ENCODE results near the gene HELZ. TPM values are rescaled to one million over a fixed set of nuclear protein-coding genes. Genes with fewer than 3 reads are reported as not detected.

HELZ gene
- polyA plus RNA-seq, 1 of the 3 experiments (the other 2 are of a cell fraction) = 4.3 TPM

- TF ChIP-seq ELF1 (IDR thresholded peaks at IDR 0.05) = no peak
- TF ChIP-seq, protein P1, sequence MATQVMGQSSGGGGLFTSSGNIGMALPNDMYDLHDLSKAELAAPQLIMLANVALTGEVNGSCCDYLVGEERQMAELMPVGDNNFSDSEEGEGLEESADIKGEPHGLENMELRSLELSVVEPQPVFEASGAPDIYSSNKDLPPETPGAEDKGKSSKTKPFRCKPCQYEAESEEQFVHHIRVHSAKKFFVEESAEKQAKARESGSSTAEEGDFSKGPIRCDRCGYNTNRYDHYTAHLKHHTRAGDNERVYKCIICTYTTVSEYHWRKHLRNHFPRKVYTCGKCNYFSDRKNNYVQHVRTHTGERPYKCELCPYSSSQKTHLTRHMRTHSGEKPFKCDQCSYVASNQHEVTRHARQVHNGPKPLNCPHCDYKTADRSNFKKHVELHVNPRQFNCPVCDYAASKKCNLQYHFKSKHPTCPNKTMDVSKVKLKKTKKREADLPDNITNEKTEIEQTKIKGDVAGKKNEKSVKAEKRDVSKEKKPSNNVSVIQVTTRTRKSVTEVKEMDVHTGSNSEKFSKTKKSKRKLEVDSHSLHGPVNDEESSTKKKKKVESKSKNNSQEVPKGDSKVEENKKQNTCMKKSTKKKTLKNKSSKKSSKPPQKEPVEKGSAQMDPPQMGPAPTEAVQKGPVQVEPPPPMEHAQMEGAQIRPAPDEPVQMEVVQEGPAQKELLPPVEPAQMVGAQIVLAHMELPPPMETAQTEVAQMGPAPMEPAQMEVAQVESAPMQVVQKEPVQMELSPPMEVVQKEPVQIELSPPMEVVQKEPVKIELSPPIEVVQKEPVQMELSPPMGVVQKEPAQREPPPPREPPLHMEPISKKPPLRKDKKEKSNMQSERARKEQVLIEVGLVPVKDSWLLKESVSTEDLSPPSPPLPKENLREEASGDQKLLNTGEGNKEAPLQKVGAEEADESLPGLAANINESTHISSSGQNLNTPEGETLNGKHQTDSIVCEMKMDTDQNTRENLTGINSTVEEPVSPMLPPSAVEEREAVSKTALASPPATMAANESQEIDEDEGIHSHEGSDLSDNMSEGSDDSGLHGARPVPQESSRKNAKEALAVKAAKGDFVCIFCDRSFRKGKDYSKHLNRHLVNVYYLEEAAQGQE (IDR thresholded peaks at IDR 0.05; ENCODE audit: low read depth, low read length) = no peak
- no peak for TF ChIP-seq SIN3A (IDR thresholded peaks at IDR 0.05; ENCODE audit: borderline replicate concordance, low read depth, low read length)
- TF ChIP-seq RFX5 (IDR thresholded peaks at IDR 0.05; ENCODE audit: low read length) = no peak
- H3K27ac ChIP-seq (ENCODE audit: low read depth in 2 of 2, low read length in 1 of 2) = no peak overlapping the region
- no peaks in the 10 kb centered on the region for H3K9me2 ChIP-seq
- peaks cover 34 to 87% of the 10 kb centered on the region in 2 experiments for H3K36me3 ChIP-seq (replicated peaks in 1 of 2; ENCODE audit: control insufficient read depth in 1 of 2, insufficient read depth in 2 of 2, low read length in 1 of 2)
- CTCF ChIA-PET = interaction anchor here (0.9 to 3.7 kb wide), 6 partner anchors 8 to 81 kb away, joined by 3 to 21 read pairs (median 4); no protein-coding TSS in a partner anchor
- H3K9ac ChIP-seq = no peak overlapping the region
- peaks cover 0 to 5% of the 10 kb centered on the region in 2 experiments; a peak in 2 of 4 replicates for H3K4me1 ChIP-seq (ENCODE audit: control insufficient read depth in 1 of 2, insufficient read depth in 2 of 2, low read depth in 1 of 2, low read length in 1 of 2)
- H3K79me2 ChIP-seq (ENCODE audit: insufficient read depth) = no peaks in the 10 kb centered on the region
- 93% methylated on average over 7 of the region's 7 CpGs for WGBS (ENCODE audit: low lambda C conversion rate)
- POLR2A ChIA-PET = no interaction called here
- peaks cover 3% of the 10 kb centered on the region for H3F3A ChIP-seq (replicated peaks; ENCODE audit: insufficient read depth)
- no peaks in the 10 kb centered on the region for H4K20me1 ChIP-seq (ENCODE audit: insufficient read depth)
- no peak overlapping the region for H3K4me3 ChIP-seq (ENCODE audit: low read depth in 2 of 2, low read length in 1 of 2)
- no peaks in the 10 kb centered on the region for H3K27me3 ChIP-seq (ENCODE audit: insufficient read depth)
- no peak for DNase-seq
- no peak overlapping the region for H2AFZ ChIP-seq (ENCODE audit: low read depth)
- H3K4me2 ChIP-seq = no peak overlapping the region
- H3K9me3 ChIP-seq = no peaks in the 10 kb centered on the region
These were observed 168.7 kb downstream of the HELZ start for GRCh38 chr17:67076290-67076689.

DNA sequence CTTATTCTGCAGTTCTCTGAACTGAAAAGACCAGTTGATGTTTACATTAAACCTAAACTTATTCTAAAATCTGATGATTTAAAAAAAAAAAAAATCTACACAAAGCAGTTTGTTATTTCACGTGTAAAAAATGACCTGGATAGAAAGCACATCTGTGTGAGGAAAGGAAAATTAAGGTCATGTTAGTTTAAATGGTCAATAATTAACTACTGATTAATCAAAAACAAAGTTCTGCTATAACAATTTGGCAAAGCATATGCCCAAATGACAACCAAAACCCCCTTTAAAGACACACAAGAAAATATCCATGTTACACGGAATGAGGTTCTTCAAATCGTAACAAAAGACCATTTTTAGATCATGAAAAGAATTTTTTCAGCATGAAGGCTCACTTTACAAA lies 170.2 kb downstream of the HELZ start:
- Histone ChIP-seq H3K27me3 (ENCODE audit: insufficient read depth) (no peaks in the 10 kb centered on the region), H3K9me3 (no peaks in the 10 kb centered on the region), H3K4me1 (ENCODE audit: control insufficient read depth in 1 of 2, insufficient read depth in 2 of 2, low read depth in 1 of 2, low read length in 1 of 2) (peaks cover 0 to 5% of the 10 kb centered on the region in 2 experiments; a peak in 2 of 4 replicates), H3K9ac (no peak overlapping the region), H3K4me2 (no peak overlapping the region), H3K9me2 (no peaks in the 10 kb centered on the region), H3K36me3 (replicated peaks in 1 of 2; ENCODE audit: control insufficient read depth in 1 of 2, insufficient read depth in 2 of 2, low read length in 1 of 2) (peaks cover 34 to 80% of the 10 kb centered on the region in 2 experiments), H2AFZ (ENCODE audit: low read depth) (no peak overlapping the region), H3K27ac (ENCODE audit: low read depth in 2 of 2, low read length in 1 of 2) (no peak overlapping the region), H3K4me3 (ENCODE audit: low read depth in 2 of 2, low read length in 1 of 2) (no peak overlapping the region), H4K20me1 (ENCODE audit: insufficient read depth) (no peaks in the 10 kb centered on the region), H3K79me2 (ENCODE audit: insufficient read depth) (no peaks in the 10 kb centered on the region), H3F3A (replicated peaks; ENCODE audit: insufficient read depth) (peaks cover 3% of the 10 kb centered on the region)
- 90% methylated on average over 3 of the region's 3 CpGs for WGBS (ENCODE audit: low lambda C conversion rate)
- CTCF ChIA-PET = interaction anchor here (0.6 to 1.8 kb wide), 3 partner anchors 83 to 304 kb away, joined by 3 to 11 read pairs (median 3); no protein-coding TSS in a partner anchor
- POLR2A ChIA-PET = no interaction called here
- DNase-seq = no peak
- no peak for TF ChIP-seq JUND (IDR thresholded peaks at IDR 0.05)
- TF ChIP-seq FOSL2 (IDR thresholded peaks at IDR 0.05; ENCODE audit: borderline replicate concordance, low read depth) = no peak
- TF ChIP-seq, protein P2, sequence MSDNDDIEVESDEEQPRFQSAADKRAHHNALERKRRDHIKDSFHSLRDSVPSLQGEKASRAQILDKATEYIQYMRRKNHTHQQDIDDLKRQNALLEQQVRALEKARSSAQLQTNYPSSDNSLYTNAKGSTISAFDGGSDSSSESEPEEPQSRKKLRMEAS (IDR thresholded peaks at IDR 0.05; ENCODE audit: low read depth) = no peak
- TF ChIP-seq RXRA (IDR thresholded peaks at IDR 0.05; ENCODE audit: borderline replicate concordance, low read depth) = no peak
- TF ChIP-seq, protein P3, sequence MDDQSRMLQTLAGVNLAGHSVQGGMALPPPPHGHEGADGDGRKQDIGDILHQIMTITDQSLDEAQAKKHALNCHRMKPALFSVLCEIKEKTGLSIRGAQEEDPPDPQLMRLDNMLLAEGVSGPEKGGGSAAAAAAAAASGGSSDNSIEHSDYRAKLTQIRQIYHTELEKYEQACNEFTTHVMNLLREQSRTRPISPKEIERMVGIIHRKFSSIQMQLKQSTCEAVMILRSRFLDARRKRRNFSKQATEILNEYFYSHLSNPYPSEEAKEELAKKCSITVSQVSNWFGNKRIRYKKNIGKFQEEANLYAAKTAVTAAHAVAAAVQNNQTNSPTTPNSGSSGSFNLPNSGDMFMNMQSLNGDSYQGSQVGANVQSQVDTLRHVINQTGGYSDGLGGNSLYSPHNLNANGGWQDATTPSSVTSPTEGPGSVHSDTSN (IDR thresholded peaks at IDR 0.05) = no peak
- no peak for TF ChIP-seq ELF1 (IDR thresholded peaks at IDR 0.05)
- TF ChIP-seq FOXJ3 (CRISPR knock-in tag; IDR thresholded peaks at IDR 0.05) = no peak
- TF ChIP-seq SMC3 (IDR thresholded peaks at IDR 0.05; ENCODE audit: low read depth, low read length) = no peak
- no peak for TF ChIP-seq YY1 (IDR thresholded peaks at IDR 0.05; ENCODE audit: low read depth)
- TF ChIP-seq NFIC (IDR thresholded peaks at IDR 0.05; ENCODE audit: borderline replicate concordance) = no peak
- TF ChIP-seq, protein P4, sequence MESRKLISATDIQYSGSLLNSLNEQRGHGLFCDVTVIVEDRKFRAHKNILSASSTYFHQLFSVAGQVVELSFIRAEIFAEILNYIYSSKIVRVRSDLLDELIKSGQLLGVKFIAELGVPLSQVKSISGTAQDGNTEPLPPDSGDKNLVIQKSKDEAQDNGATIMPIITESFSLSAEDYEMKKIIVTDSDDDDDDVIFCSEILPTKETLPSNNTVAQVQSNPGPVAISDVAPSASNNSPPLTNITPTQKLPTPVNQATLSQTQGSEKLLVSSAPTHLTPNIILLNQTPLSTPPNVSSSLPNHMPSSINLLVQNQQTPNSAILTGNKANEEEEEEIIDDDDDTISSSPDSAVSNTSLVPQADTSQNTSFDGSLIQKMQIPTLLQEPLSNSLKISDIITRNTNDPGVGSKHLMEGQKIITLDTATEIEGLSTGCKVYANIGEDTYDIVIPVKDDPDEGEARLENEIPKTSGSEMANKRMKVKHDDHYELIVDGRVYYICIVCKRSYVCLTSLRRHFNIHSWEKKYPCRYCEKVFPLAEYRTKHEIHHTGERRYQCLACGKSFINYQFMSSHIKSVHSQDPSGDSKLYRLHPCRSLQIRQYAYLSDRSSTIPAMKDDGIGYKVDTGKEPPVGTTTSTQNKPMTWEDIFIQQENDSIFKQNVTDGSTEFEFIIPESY (IDR thresholded peaks at IDR 0.05; ENCODE audit: borderline replicate concordance, low read depth) = no peak
- TF ChIP-seq TCF12 (IDR thresholded peaks at IDR 0.05) = no peak
- no peak for TF ChIP-seq MEF2A (IDR thresholded peaks at IDR 0.05; ENCODE audit: borderline replicate concordance, low read depth)
- TF ChIP-seq NRF1 (IDR thresholded peaks at IDR 0.05; ENCODE audit: low read depth, low read length) = no peak
- no peak for TF ChIP-seq POLR2AphosphoS5 (IDR thresholded peaks at IDR 0.05; ENCODE audit: low read depth, low read length)
- TF ChIP-seq RFX5 (IDR thresholded peaks at IDR 0.05; ENCODE audit: low read length) = no peak
- TF ChIP-seq CTCF (IDR thresholded peaks at IDR 0.05) = no peak
- TF ChIP-seq FOXM1 (IDR thresholded peaks at IDR 0.05; ENCODE audit: low read depth) = no peak
